ENCODE data around the gene PAFAH2. TPM values are rescaled to one million over a fixed set of nuclear protein-coding genes. Genes with fewer than 3 reads are reported as not detected.

The PAFAH2 gene
- total and polyA plus RNA-seq, 2 of the 13 experiments (the other 11 are each of a cell fraction or from before 2014, with no cell fraction given): 6.9 to 9.4 TPM

GRCh38 chr1:25997828-25998761, at the start of gene PAFAH2 (continued):
- TF ChIP-seq ZNF12 (CRISPR knock-in tag; IDR thresholded peaks at IDR 0.05): peak; percentile 67; the same call in 1 of the 2 replicates
- TF ChIP-seq AGO2 (optimal IDR thresholded peaks at IDR 0.05; ENCODE audit: low read depth, low read length): no peak
- TF ChIP-seq ZC3H13 (CRISPR knock-in tag; IDR thresholded peaks at IDR 0.05): no peak
- 0 out of 2 replicates have a peak, but pooled peaks have one; percentile 34 for TF ChIP-seq SNAPC5 (CRISPR knock-in tag; IDR thresholded peaks at IDR 0.05; ENCODE audit: borderline replicate concordance)
- peak; percentile 90; the same call in 1 of the 2 replicates for TF ChIP-seq HOXD1 (CRISPR knock-in tag; IDR thresholded peaks at IDR 0.05)
- peak in 1 of 2 experiments; percentile 97; a peak in 2 of 4 replicates for TF ChIP-seq KLF16 (CRISPR knock-in tag; IDR thresholded peaks at IDR 0.05)
- TF ChIP-seq, protein P1, sequence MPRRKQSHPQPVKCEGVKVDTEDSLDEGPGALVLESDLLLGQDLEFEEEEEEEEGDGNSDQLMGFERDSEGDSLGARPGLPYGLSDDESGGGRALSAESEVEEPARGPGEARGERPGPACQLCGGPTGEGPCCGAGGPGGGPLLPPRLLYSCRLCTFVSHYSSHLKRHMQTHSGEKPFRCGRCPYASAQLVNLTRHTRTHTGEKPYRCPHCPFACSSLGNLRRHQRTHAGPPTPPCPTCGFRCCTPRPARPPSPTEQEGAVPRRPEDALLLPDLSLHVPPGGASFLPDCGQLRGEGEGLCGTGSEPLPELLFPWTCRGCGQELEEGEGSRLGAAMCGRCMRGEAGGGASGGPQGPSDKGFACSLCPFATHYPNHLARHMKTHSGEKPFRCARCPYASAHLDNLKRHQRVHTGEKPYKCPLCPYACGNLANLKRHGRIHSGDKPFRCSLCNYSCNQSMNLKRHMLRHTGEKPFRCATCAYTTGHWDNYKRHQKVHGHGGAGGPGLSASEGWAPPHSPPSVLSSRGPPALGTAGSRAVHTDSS (CRISPR knock-in tag; conservative IDR thresholded peaks at IDR 0.05): 0 out of 2 replicates have a peak, but pooled peaks have one; percentile 51
- TF ChIP-seq NFYC (CRISPR knock-in tag; IDR thresholded peaks at IDR 0.05): peak; percentile 52
- TF ChIP-seq ZNF264 (CRISPR knock-in tag; IDR thresholded peaks at IDR 0.05): peak; percentile 72; the same call in 1 of the 2 replicates
- TF ChIP-seq HDAC6 (IDR thresholded peaks at IDR 0.05; ENCODE audit: low read depth, low read length): no peak
- no peak for TF ChIP-seq ZMYM2 (CRISPR knock-in tag; IDR thresholded peaks at IDR 0.05)
- TF ChIP-seq, protein P2, sequence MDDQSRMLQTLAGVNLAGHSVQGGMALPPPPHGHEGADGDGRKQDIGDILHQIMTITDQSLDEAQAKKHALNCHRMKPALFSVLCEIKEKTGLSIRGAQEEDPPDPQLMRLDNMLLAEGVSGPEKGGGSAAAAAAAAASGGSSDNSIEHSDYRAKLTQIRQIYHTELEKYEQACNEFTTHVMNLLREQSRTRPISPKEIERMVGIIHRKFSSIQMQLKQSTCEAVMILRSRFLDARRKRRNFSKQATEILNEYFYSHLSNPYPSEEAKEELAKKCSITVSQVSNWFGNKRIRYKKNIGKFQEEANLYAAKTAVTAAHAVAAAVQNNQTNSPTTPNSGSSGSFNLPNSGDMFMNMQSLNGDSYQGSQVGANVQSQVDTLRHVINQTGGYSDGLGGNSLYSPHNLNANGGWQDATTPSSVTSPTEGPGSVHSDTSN (CRISPR knock-in tag; IDR thresholded peaks at IDR 0.05; ENCODE audit: borderline replicate concordance): no peak; the same call in 1 of the 2 replicates
- no peak for TF ChIP-seq ZNF883 (CRISPR knock-in tag; IDR thresholded peaks at IDR 0.05; ENCODE audit: not compliant biosample characterization)
- TF ChIP-seq SNRNP70 (IDR thresholded peaks at IDR 0.05; ENCODE audit: low read depth, low read length): no peak
- peak; percentile 62; the same call in 1 of the 2 replicates for TF ChIP-seq THAP9 (CRISPR knock-in tag; IDR thresholded peaks at IDR 0.05; ENCODE audit: borderline replicate concordance)
- no peak for TF ChIP-seq SRY (CRISPR knock-in tag; IDR thresholded peaks at IDR 0.05)
- no peak for TF ChIP-seq NCOA5 (CRISPR knock-in tag; IDR thresholded peaks at IDR 0.05)
- TF ChIP-seq, protein P3, sequence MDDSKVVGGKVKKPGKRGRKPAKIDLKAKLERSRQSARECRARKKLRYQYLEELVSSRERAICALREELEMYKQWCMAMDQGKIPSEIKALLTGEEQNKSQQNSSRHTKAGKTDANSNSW (CRISPR knock-in tag; IDR thresholded peaks at IDR 0.05; ENCODE audit: borderline replicate concordance): no peak
- TF ChIP-seq EZH2 (conservative IDR thresholded peaks at IDR 0.05; ENCODE audit: low read depth, low read length): no peak
- peak; percentile 72; the same call in 1 of the 2 replicates for TF ChIP-seq ZBTB42 (CRISPR knock-in tag; IDR thresholded peaks at IDR 0.05)
- TF ChIP-seq FOXM1 (CRISPR knock-in tag; IDR thresholded peaks at IDR 0.05): no peak
- no peak for TF ChIP-seq RAD51 (IDR thresholded peaks at IDR 0.05; ENCODE audit: borderline replicate concordance)
- TF ChIP-seq NR2F2 (IDR thresholded peaks at IDR 0.05; ENCODE audit: borderline replicate concordance, low read depth): peak; percentile 78; the same call in 1 of the 2 replicates
- TF ChIP-seq SIX1 (CRISPR knock-in tag; IDR thresholded peaks at IDR 0.05; ENCODE audit: borderline replicate concordance): peak; percentile 31; the same call in 1 of the 2 replicates
